Measurements from ENCODE around the gene CAP1. TPM values are rescaled to one million over a fixed set of nuclear protein-coding genes. Genes with fewer than 3 reads are reported as not detected.

CAP1 gene
- total and polyA plus RNA-seq, 9 of the 15 experiments (the other 6 are each of a cell fraction or from before 2014, with no cell fraction given), result 230 to 658 (median 281) TPM

DNA sequence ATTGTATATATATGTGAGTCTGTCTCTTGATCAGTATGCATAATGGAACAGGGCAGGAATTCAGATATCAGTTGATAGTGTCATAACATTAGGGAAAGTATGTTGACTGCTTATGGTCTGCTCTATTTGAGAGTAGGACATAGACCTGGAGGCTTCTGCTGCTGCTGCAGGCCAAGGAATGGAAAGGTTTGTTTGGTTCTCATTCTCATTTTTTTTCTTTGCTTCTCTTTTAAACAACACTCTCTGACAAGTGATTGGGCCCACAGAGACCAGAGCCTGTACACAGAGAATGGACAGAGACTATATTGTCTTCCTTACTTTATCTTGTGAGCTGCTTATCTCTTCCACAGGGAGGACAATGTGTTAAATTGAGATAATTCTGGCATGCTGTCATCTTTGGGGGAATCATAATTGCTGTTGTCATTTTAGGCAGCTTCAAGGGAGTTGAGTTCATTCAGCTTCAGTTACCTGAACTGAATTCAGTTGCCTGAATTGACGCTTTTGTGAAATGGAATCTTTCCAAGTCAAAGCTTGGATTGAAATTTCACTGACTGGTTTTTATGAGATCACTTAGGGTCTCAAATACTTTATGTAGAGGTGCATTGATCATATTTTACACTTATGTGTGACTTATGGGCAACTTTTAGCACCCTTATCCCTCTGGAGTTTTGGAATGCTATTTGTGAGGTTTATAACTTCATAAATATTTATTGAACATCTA lies 16.9 kb downstream of the CAP1 start (continued):
- TF ChIP-seq RBM14 (IDR thresholded peaks at IDR 0.05; ENCODE audit: borderline replicate concordance, insufficient read depth, low read depth, low read length) (no peak), RBM34 (IDR thresholded peaks at IDR 0.05; ENCODE audit: borderline replicate concordance, insufficient read depth, low read length) (no peak), STAT5A (IDR thresholded peaks at IDR 0.05; ENCODE audit: borderline replicate concordance, low read length) (peak; percentile 93), CHD2 (IDR thresholded peaks at IDR 0.05; ENCODE audit: low read depth, low read length) (no peak), SP2 (IDR thresholded peaks at IDR 0.05; ENCODE audit: extremely low read depth, low read depth, low read length, poor library complexity, severe bottlenecking) (no peak), TRIM24 (IDR thresholded peaks at IDR 0.05) (peak; percentile 82 to 93)
- TF ChIP-seq, protein P1, sequence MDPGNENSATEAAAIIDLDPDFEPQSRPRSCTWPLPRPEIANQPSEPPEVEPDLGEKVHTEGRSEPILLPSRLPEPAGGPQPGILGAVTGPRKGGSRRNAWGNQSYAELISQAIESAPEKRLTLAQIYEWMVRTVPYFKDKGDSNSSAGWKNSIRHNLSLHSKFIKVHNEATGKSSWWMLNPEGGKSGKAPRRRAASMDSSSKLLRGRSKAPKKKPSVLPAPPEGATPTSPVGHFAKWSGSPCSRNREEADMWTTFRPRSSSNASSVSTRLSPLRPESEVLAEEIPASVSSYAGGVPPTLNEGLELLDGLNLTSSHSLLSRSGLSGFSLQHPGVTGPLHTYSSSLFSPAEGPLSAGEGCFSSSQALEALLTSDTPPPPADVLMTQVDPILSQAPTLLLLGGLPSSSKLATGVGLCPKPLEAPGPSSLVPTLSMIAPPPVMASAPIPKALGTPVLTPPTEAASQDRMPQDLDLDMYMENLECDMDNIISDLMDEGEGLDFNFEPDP (CRISPR knock-in tag; IDR thresholded peaks at IDR 0.05), result no peak
- TF ChIP-seq, protein P2, sequence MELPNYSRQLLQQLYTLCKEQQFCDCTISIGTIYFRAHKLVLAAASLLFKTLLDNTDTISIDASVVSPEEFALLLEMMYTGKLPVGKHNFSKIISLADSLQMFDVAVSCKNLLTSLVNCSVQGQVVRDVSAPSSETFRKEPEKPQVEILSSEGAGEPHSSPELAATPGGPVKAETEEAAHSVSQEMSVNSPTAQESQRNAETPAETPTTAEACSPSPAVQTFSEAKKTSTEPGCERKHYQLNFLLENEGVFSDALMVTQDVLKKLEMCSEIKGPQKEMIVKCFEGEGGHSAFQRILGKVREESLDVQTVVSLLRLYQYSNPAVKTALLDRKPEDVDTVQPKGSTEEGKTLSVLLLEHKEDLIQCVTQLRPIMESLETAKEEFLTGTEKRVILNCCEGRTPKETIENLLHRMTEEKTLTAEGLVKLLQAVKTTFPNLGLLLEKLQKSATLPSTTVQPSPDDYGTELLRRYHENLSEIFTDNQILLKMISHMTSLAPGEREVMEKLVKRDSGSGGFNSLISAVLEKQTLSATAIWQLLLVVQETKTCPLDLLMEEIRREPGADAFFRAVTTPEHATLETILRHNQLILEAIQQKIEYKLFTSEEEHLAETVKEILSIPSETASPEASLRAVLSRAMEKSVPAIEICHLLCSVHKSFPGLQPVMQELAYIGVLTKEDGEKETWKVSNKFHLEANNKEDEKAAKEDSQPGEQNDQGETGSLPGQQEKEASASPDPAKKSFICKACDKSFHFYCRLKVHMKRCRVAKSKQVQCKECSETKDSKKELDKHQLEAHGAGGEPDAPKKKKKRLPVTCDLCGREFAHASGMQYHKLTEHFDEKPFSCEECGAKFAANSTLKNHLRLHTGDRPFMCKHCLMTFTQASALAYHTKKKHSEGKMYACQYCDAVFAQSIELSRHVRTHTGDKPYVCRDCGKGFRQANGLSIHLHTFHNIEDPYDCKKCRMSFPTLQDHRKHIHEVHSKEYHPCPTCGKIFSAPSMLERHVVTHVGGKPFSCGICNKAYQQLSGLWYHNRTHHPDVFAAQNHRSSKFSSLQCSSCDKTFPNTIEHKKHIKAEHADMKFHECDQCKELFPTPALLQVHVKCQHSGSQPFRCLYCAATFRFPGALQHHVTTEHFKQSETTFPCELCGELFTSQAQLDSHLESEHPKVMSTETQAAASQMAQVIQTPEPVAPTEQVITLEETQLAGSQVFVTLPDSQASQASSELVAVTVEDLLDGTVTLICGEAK (IDR thresholded peaks at IDR 0.05), result peak; percentile 32; the same call in 1 of the 2 replicates
- TF ChIP-seq, protein P2 (CRISPR knock-in tag; IDR thresholded peaks at IDR 0.05), result no peak
- TF ChIP-seq, protein P3, sequence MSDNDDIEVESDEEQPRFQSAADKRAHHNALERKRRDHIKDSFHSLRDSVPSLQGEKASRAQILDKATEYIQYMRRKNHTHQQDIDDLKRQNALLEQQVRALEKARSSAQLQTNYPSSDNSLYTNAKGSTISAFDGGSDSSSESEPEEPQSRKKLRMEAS (CRISPR knock-in tag; IDR thresholded peaks at IDR 0.05), result no peak
- TF ChIP-seq, protein P4, sequence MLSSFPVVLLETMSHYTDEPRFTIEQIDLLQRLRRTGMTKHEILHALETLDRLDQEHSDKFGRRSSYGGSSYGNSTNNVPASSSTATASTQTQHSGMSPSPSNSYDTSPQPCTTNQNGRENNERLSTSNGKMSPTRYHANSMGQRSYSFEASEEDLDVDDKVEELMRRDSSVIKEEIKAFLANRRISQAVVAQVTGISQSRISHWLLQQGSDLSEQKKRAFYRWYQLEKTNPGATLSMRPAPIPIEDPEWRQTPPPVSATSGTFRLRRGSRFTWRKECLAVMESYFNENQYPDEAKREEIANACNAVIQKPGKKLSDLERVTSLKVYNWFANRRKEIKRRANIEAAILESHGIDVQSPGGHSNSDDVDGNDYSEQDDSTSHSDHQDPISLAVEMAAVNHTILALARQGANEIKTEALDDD (IDR thresholded peaks at IDR 0.05), result peak; percentile 79
